CD4-positive, alpha-beta T cell (primary cell): ENCODE measurements around the gene NAT10. TPM values are rescaled to one million over a fixed set of nuclear protein-coding genes. Genes with fewer than 3 reads are reported as not detected.

Experiments
- ATAC-seq: fragments of 200-7000 bp; cut with Tn5 transposase; one replicate; pipeline ENCODE4 v1.10.0; 2022; ENCODE audit warnings: mild to moderate bottlenecking; ENCODE audit not compliant: poor library complexity
- CTCF ChIA-PET: fragments of 350-600 bp; sonication (Branson Sonifier 250); formaldehyde crosslinking; loops from one replicate; lab custom pipeline; 2021; ENCODE audit warnings: antibody characterized with exemption, inconsistent platforms; lab: Charles Lee
- POLR2A ChIA-PET: fragments of 350-600 bp; sonication (Branson Sonifier 250); formaldehyde crosslinking; loops from one replicate; lab custom pipeline; 2021; ENCODE audit warnings: antibody characterized with exemption, inconsistent platforms; lab: Charles Lee
- DNase-seq, 14 experiments: peaks; one replicate each; pipeline ENCODE4 v3.0.0-alpha.2; 2013 to 2020; ENCODE audit warnings: mixed read lengths in 2 of 14
- H3K27ac ChIP-seq, 2 donors: one replicate each; pipeline versions ENCODE4 v1.5.1 to v1.7.0; 2013; ENCODE audit warnings: low read length in 2 of 2, low read depth in 1 of 2, mild to moderate bottlenecking in 1 of 2
- H3K27me3 ChIP-seq, 2 experiments: 1 replicate in 1 of 2; 2 replicates in 1 of 2; pipeline versions ENCODE4 v1.6.1 to v1.7.0; 2013; ENCODE audit warnings: low read length in 2 of 2, control low read depth in 1 of 2, mild to moderate bottlenecking in 1 of 2, moderate library complexity in 1 of 2; ENCODE audit not compliant: insufficient read depth in 2 of 2, control insufficient read depth in 1 of 2
- H3K36me3 ChIP-seq: one replicate; pipeline ENCODE4 v1.6.1; 2013; ENCODE audit warnings: low read length, control low read depth; ENCODE audit not compliant: insufficient read depth
- H3K4me1 ChIP-seq: one replicate; pipeline ENCODE4 v1.6.1; 2013; ENCODE audit warnings: low read length, control low read depth; ENCODE audit not compliant: insufficient read depth
- H3K4me3 ChIP-seq: one replicate; pipeline ENCODE4 v1.5.1; 2013; ENCODE audit warnings: mild to moderate bottlenecking, low read length, moderate library complexity
- H3K9me3 ChIP-seq, 2 experiments: 1 replicate in 1 of 2; 2 replicates in 1 of 2; pipeline versions ENCODE4 v1.6.1 to v1.7.0; 2013; ENCODE audit warnings: low read length in 2 of 2, mild to moderate bottlenecking in 2 of 2, control low read depth in 1 of 2, moderate library complexity in 1 of 2; ENCODE audit not compliant: control insufficient read depth in 1 of 2, insufficient read depth in 1 of 2
- H3K27ac Mint-ChIP-seq: one replicate; pipeline ENCODE4 v1.8.0; 2020; ENCODE audit warnings: mixed read lengths
- H3K27me3 Mint-ChIP-seq: one replicate; pipeline ENCODE4 v1.8.0; 2021; ENCODE audit warnings: mixed read lengths
- H3K36me3 Mint-ChIP-seq: one replicate; pipeline ENCODE4 v1.8.0; 2021; ENCODE audit warnings: low read depth, mixed read lengths
- H3K4me1 Mint-ChIP-seq: one replicate; pipeline ENCODE4 v1.8.0; 2021; ENCODE audit warnings: low read depth, mixed read lengths
- H3K4me3 Mint-ChIP-seq: one replicate; pipeline ENCODE4 v1.8.0; 2020; ENCODE audit warnings: mild to moderate bottlenecking, mixed read lengths
- H3K9me3 Mint-ChIP-seq: one replicate; pipeline ENCODE4 v1.8.0; 2020; ENCODE audit warnings: mixed read lengths
- CTCF ChIP-seq: fragments of 200-600 bp; IDR thresholded peaks from one replicate; pipeline ENCODE4 v1.8.0; 2022; ENCODE audit warnings: antibody characterized with exemption, mild to moderate bottlenecking
- intact Hi-C, 2 experiments: fragments of 100-400 bp; cut with DNase I in 1 of 2; cut with micrococcal nuclease in 1 of 2; formaldehyde crosslinking; loops; one replicate each; pipeline versions ENCODE4 v1.15.1 to v1.9.0; 2023 to 2025; cut with DNase I, micrococcal nuclease
- total RNA-seq, 174 experiments: library from RNA in 2 of 174; stranded (reverse) in 2 of 174; gene quantifications; one replicate each; pipeline ENCODE4 v1.2.3 and lab custom pipeline; 2021 to 2026

The NAT10 gene
- total RNA-seq, 2 experiments from 2014 or later: 50.1 to 55.6 TPM

GRCh38 chr11:34147581-34147980 is 42.2 kb downstream of the NAT10 start:
- ATAC-seq (no peak), DNase-seq (no peak)
- peaks cover 76% of the 10 kb centered on the region for H3K36me3 ChIP-seq
- no peak for TF ChIP-seq CTCF
- Mint-ChIP-seq H3K27ac (no peak overlapping the region), H3K36me3 (peaks cover 63% of the 10 kb centered on the region), H3K27me3 (no peaks in the 10 kb centered on the region), H3K9me3 (no peaks in the 10 kb centered on the region), H3K4me1 (peaks cover under 1% of the 10 kb centered on the region), H3K4me3 (no peak overlapping the region)
- ChIA-PET POLR2A (no interaction called here), CTCF (no interaction called here)
- no peak overlapping the region for H3K27ac ChIP-seq
- H3K9me3 ChIP-seq: no peaks in the 10 kb centered on the region
- no peaks in the 10 kb centered on the region for H3K27me3 ChIP-seq
- no peaks in the 10 kb centered on the region for H3K4me1 ChIP-seq
- no peak overlapping the region for H3K4me3 ChIP-seq
- intact Hi-C loops: no loop called here

GRCh38 chr11:34148504-34149165 is 43.2 kb downstream of the NAT10 start:
- CTCF ChIA-PET: no interaction called here
- POLR2A ChIA-PET: no interaction called here
- Histone ChIP-seq H3K4me1 (no peaks in the 10 kb centered on the region), H3K9me3 (no peaks in the 10 kb centered on the region), H3K4me3 (no peak overlapping the region), H3K27me3 (no peaks in the 10 kb centered on the region), H3K27ac (no peak overlapping the region), H3K36me3 (peaks cover 65% of the 10 kb centered on the region)
- Mint-ChIP-seq H3K4me1 (peaks cover 5% of the 10 kb centered on the region), H3K27me3 (no peaks in the 10 kb centered on the region), H3K4me3 (no peak overlapping the region), H3K27ac (no peak overlapping the region), H3K36me3 (peaks cover 53% of the 10 kb centered on the region), H3K9me3 (no peaks in the 10 kb centered on the region)
- intact Hi-C loops: no loop called here
- DNase-seq (no peak), ATAC-seq (no peak)
- no peak for TF ChIP-seq CTCF

- DNase-seq: no peak
- Histone ChIP-seq H3K27me3 (no peaks in the 10 kb centered on the region), H3K9me3 (no peaks in the 10 kb centered on the region), H3K4me1 (no peaks in the 10 kb centered on the region), H3K4me3 (no peak overlapping the region), H3K36me3 (peaks cover 59% of the 10 kb centered on the region), H3K27ac (no peak overlapping the region)
- no peak for TF ChIP-seq CTCF
- intact Hi-C loops: no loop called here
- H3K9me3 Mint-ChIP-seq: no peaks in the 10 kb centered on the region
- ATAC-seq: no peak
- CTCF ChIA-PET: no interaction called here
- no peak overlapping the region for H3K27ac Mint-ChIP-seq
- H3K27me3 Mint-ChIP-seq: no peaks in the 10 kb centered on the region
- peaks cover 48% of the 10 kb centered on the region for H3K36me3 Mint-ChIP-seq
- H3K4me1 Mint-ChIP-seq: peaks cover 5% of the 10 kb centered on the region
- no peak overlapping the region for H3K4me3 Mint-ChIP-seq
- POLR2A ChIA-PET: no interaction called here
Observed at GRCh38 chr11:34149274-34149673, 43.8 kb downstream of the NAT10 start.
